IMR-90 (cell line): ENCODE data around the gene SSX2IP. TPM values are rescaled to one million over a fixed set of nuclear protein-coding genes. Genes with fewer than 3 reads are reported as not detected.

Experiments
- ATAC-seq: fragments of 200-7000 bp; cut with Tn5 transposase; 2 replicates; pipeline ENCODE4 v1.9.1; 2020; ENCODE audit warnings: low read depth, mild to moderate bottlenecking, moderate library complexity
- BruUV-seq: library from RNA; stranded (reverse); fragments of 400-500 nt; replicated peaks from 2 replicates; lab custom pipeline; 2021; lab: Mats Ljungman, UMichigan
- CTCF ChIA-PET: fragments of 300-600 bp; formaldehyde crosslinking; extraction: SDS; loops from one replicate; lab custom pipeline; 2021; ENCODE audit warnings: antibody characterized with exemption; lab: Yijun Ruan, JAX
- POLR2A ChIA-PET: fragments of 300-600 bp; sonication (Branson Sonifier 250); formaldehyde crosslinking; loops from one replicate; lab custom pipeline; 2022; ENCODE audit warnings: antibody characterized with exemption; ENCODE audit not compliant: unreplicated experiment; lab: Charles Lee
- DNase-seq: peaks from one replicate; pipeline ENCODE4 v3.0.0; 2013
- H2AFZ ChIP-seq: replicated peaks from 2 replicates; pipeline ENCODE3; 2013; ENCODE audit warnings: low read length, mild to moderate bottlenecking; ENCODE audit not compliant: poor library complexity
- H2AK5ac ChIP-seq: 2 replicates; pipeline ENCODE4 v1.6.1; 2013; ENCODE audit warnings: low read depth, low read length, inconsistent platforms
- H2AK9ac ChIP-seq: replicated peaks from 2 replicates; pipeline ENCODE3; 2013; ENCODE audit warnings: mild to moderate bottlenecking, low read depth, low read length, moderate library complexity; ENCODE audit not compliant: poor library complexity
- H2BK120ac ChIP-seq: 2 replicates; pipeline ENCODE4 v1.6.1; 2013; ENCODE audit warnings: low read depth, low read length, inconsistent platforms
- H2BK15ac ChIP-seq: 3 replicates; pipeline ENCODE4 v1.6.1; 2013; ENCODE audit warnings: low read depth, low read length, inconsistent platforms
- H2BK20ac ChIP-seq: 2 replicates; pipeline ENCODE4 v1.6.1; 2013; ENCODE audit warnings: low read depth, mild to moderate bottlenecking, inconsistent platforms, low read length, moderate library complexity
- H2BK5ac ChIP-seq: 2 replicates; pipeline ENCODE4 v1.6.1; 2013; ENCODE audit warnings: mild to moderate bottlenecking, low read depth, low read length, inconsistent platforms; ENCODE audit not compliant: poor library complexity, severe bottlenecking
- H3K14ac ChIP-seq: replicated peaks from 2 replicates; pipeline ENCODE4 v1.6.1; 2013; ENCODE audit warnings: low read depth, low read length, inconsistent platforms
- H3K18ac ChIP-seq: 2 replicates; pipeline ENCODE4 v1.6.1; 2013; ENCODE audit warnings: low read depth, low read length, control low read depth
- H3K23ac ChIP-seq: 2 replicates; pipeline ENCODE4 v1.6.1; 2013; ENCODE audit warnings: low read depth, low read length, inconsistent platforms
- H3K27ac ChIP-seq: 2 replicates; pipeline ENCODE4 v1.5.1; 2013; ENCODE audit warnings: mild to moderate bottlenecking, control low read depth, low read length; ENCODE audit not compliant: insufficient read depth
- H3K27me3 ChIP-seq: 2 replicates; pipeline ENCODE4 v1.6.1; 2013; ENCODE audit warnings: low read length; ENCODE audit not compliant: control insufficient read depth, insufficient read depth
- H3K36me3 ChIP-seq: 2 replicates; pipeline ENCODE4 v1.6.1; 2013; ENCODE audit warnings: low read length, mixed read lengths; ENCODE audit not compliant: control insufficient read depth, insufficient read depth
- H3K4ac ChIP-seq: 2 replicates; pipeline ENCODE4 v1.6.1; 2013; ENCODE audit warnings: low read depth, low read length, inconsistent platforms
- H3K4me1 ChIP-seq: 2 replicates; pipeline ENCODE4 v1.6.1; 2013; ENCODE audit warnings: low read length, mixed read lengths; ENCODE audit not compliant: control insufficient read depth, insufficient read depth
- H3K4me2 ChIP-seq: 2 replicates; pipeline ENCODE4 v1.6.1; 2013; ENCODE audit warnings: low read depth, mild to moderate bottlenecking, control low read depth, low read length, moderate library complexity
- H3K4me3 ChIP-seq: 2 replicates; pipeline ENCODE4 v1.5.1; 2013; ENCODE audit warnings: low read depth, mild to moderate bottlenecking, control low read depth, low read length, moderate library complexity; ENCODE audit not compliant: insufficient read depth
- H3K56ac ChIP-seq: 2 replicates; pipeline ENCODE4 v1.6.1; 2013; ENCODE audit warnings: low read length, inconsistent platforms; ENCODE audit not compliant: insufficient read depth; ENCODE audit errors: extremely low read depth
- H3K79me1 ChIP-seq, 2 experiments: 2 replicates each; pipeline ENCODE4 v1.6.1; 2013; ENCODE audit warnings: low read length in 2 of 2, inconsistent platforms in 1 of 2, low read depth in 1 of 2
- H3K9ac ChIP-seq: 2 replicates; pipeline ENCODE4 v1.6.1; 2013; ENCODE audit warnings: low read depth, low read length, control low read depth
- H3K9me1 ChIP-seq: 2 replicates; pipeline ENCODE4 v1.6.1; 2013; ENCODE audit warnings: low read length, inconsistent platforms; ENCODE audit not compliant: insufficient read depth
- H3K9me3 ChIP-seq: 2 replicates; pipeline ENCODE4 v1.6.1; 2013; ENCODE audit warnings: low read length; ENCODE audit not compliant: control insufficient read depth, insufficient read depth
- H4K20me1 ChIP-seq: 2 replicates; pipeline ENCODE4 v1.6.1; 2013; ENCODE audit warnings: low read length, inconsistent platforms; ENCODE audit not compliant: insufficient read depth
- H4K5ac ChIP-seq: 2 replicates; pipeline ENCODE4 v1.6.1; 2013; ENCODE audit warnings: mild to moderate bottlenecking, low read depth, low read length, control low read depth
- H4K8ac ChIP-seq, 2 experiments: 2 replicates each; pipeline ENCODE4 v1.6.1; 2013; ENCODE audit warnings: low read depth in 2 of 2, low read length in 2 of 2, control low read depth in 1 of 2, inconsistent platforms in 1 of 2
- H4K91ac ChIP-seq: 2 replicates; pipeline ENCODE4 v1.6.1; 2013; ENCODE audit warnings: low read depth, low read length, inconsistent platforms; ENCODE audit not compliant: insufficient read depth
- BHLHE40 ChIP-seq: fragments of 150-350 bp; IDR thresholded peaks from 2 replicates; pipeline ENCODE4 v1.6.1; 2016; ENCODE audit warnings: mild to moderate bottlenecking, low read depth, low read length
- CEBPB ChIP-seq: IDR thresholded peaks from 2 replicates; pipeline ENCODE4 v1.6.1; 2012; ENCODE audit warnings: low read depth, low read length, improper control_type of control experiment
- CHD1 ChIP-seq: IDR thresholded peaks from 2 replicates; pipeline ENCODE4 v1.6.1; 2012; ENCODE audit warnings: low read depth, low read length, improper control_type of control experiment
- CTCF ChIP-seq: conservative IDR thresholded peaks from 2 replicates; pipeline ENCODE4 v1.5.1; 2012; ENCODE audit warnings: mild to moderate bottlenecking, low read depth, low read length, improper control_type of control experiment
- FOS ChIP-seq: fragments of 150-350 bp; IDR thresholded peaks from 2 replicates; pipeline ENCODE4 v1.6.1; 2016; ENCODE audit warnings: low read depth, low read length
- MAZ ChIP-seq: IDR thresholded peaks from 2 replicates; pipeline ENCODE4 v1.6.1; 2012; ENCODE audit warnings: low read depth, mild to moderate bottlenecking, low read length, improper control_type of control experiment, moderate library complexity, borderline replicate concordance
- MXI1 ChIP-seq: IDR thresholded peaks from 2 replicates; pipeline ENCODE4 v1.6.1; 2012; ENCODE audit warnings: low read depth, mild to moderate bottlenecking, low read length, moderate library complexity, borderline replicate concordance
- NFE2L2 ChIP-seq: fragments of 150-350 bp; IDR thresholded peaks from 2 replicates; pipeline ENCODE4 v1.6.1; 2016; ENCODE audit warnings: low read depth, mild to moderate bottlenecking, low read length
- POLR2A ChIP-seq: IDR thresholded peaks from 2 replicates; pipeline ENCODE4 v1.6.1; 2012; ENCODE audit warnings: mild to moderate bottlenecking, low read depth, low read length
- RCOR1 ChIP-seq: IDR thresholded peaks from 2 replicates; pipeline ENCODE4 v1.6.1; 2012; ENCODE audit warnings: mild to moderate bottlenecking, low read length, improper control_type of control experiment; ENCODE audit not compliant: insufficient replicate concordance
- RFX5 ChIP-seq: IDR thresholded peaks from 2 replicates; pipeline ENCODE4 v1.8.0; 2012; ENCODE audit warnings: low read depth, mild to moderate bottlenecking, low read length, moderate library complexity
- SMC3 ChIP-seq: fragments of 150-350 bp; IDR thresholded peaks from 2 replicates; pipeline ENCODE4 v1.6.1; 2016; ENCODE audit warnings: low read depth, mild to moderate bottlenecking, antibody characterized with exemption, low read length, moderate library complexity
- USF2 ChIP-seq: fragments of 150-350 bp; IDR thresholded peaks from 2 replicates; pipeline ENCODE4 v1.6.1; 2017; ENCODE audit warnings: mild to moderate bottlenecking, antibody characterized with exemption, low read length, low read depth
- WGBS, 2 experiments: methylation state at CpG; one replicate each; pipeline versions ENCODE4 v1.1.5 to v1.1.7; 2013; ENCODE audit warnings: missing lambda C conversion rate in 2 of 2; ENCODE audit not compliant: insufficient read length in 1 of 2; ENCODE audit errors: extremely low coverage in 2 of 2; 5-methylcytosine and 5-hydroxymethylcytosine counted together
- dilution Hi-C: fragments of 300-500 bp; cut with HindIII; formaldehyde crosslinking; loops from one replicate; pipeline ENCODE4 v1.14.3; 2018; ENCODE audit warnings: low sequenced_read_pairs; ENCODE audit not compliant: unreplicated experiment
- in situ Hi-C: fragments of 300-500 bp; cut with MboI; formaldehyde crosslinking; loops from 3 replicates; pipeline ENCODE4 v1.14.3; 2019; ENCODE audit warnings: low sequenced_read_pairs, inconsistent platforms, mixed read lengths
- intact Hi-C: fragments of 100-400 bp; cut with micrococcal nuclease; formaldehyde crosslinking; loops from 2 replicates; pipeline ENCODE4 v1.10.0; 2022
- polyA plus RNA-seq, 3 experiments: library from polyadenylated mRNA; depleted of rRNA; stranded (reverse); fragments of >200 nt; gene quantifications; 2 replicates each; pipeline ENCODE4 v1.2.3, GENCODE V29; 2012; ENCODE audit warnings: low replicate concordance in 1 of 3
- total RNA-seq: library from RNA; depleted of rRNA; stranded (reverse); fragments of >200 nt; gene quantifications from 2 replicates; pipeline ENCODE4 v1.2.3, GENCODE V29; 2012

Gene SSX2IP
- total and polyA plus RNA-seq, 2 of the 4 experiments (the other 2 are of a cell fraction), result 7.7 to 13.4 TPM

GRCh38 chr1:84674705-84675104, 15.6 kb downstream of the SSX2IP start:
- Histone ChIP-seq H3K27ac (no peak overlapping the region), H3K36me3 (peaks cover 5% of the 10 kb centered on the region; the same call in 1 of the 2 replicates), H3K56ac (no peak overlapping the region), H3K4ac (no peak overlapping the region), H3K14ac (no peak overlapping the region), H3K9ac (no peak overlapping the region), H3K9me1 (peaks cover 3% of the 10 kb centered on the region), H3K27me3 (no peaks in the 10 kb centered on the region), H3K9me3 (peaks cover 3% of the 10 kb centered on the region), H2BK15ac (no peak overlapping the region), H2AFZ (no peak overlapping the region), H4K8ac (no peak overlapping the region), H3K18ac (no peak overlapping the region), H3K4me3 (no peak overlapping the region), H3K23ac (no peak overlapping the region), H2BK120ac (no peak overlapping the region), H3K4me1 (no peaks in the 10 kb centered on the region), H3K79me1 (peaks cover 9 to 23% of the 10 kb centered on the region in 2 experiments; a peak in 3 of 4 replicates), H3K4me2 (no peak overlapping the region), H2BK5ac (no peak overlapping the region), H4K5ac (no peak overlapping the region), H4K91ac (no peak overlapping the region), H4K20me1 (peaks cover under 1% of the 10 kb centered on the region; the same call in 1 of the 2 replicates), H2AK5ac (no peak overlapping the region), H2BK20ac (no peak overlapping the region), H2AK9ac (no peak overlapping the region)
- DNase-seq, result no peak
- intact Hi-C loops (no loop called here), dilution Hi-C loops (no loop called here), in situ Hi-C loops (no loop called here)
- POLR2A ChIA-PET, result no interaction called here
- CTCF ChIA-PET, result no interaction called here
- TF ChIP-seq CHD1 (no peak), RCOR1 (no peak), CEBPB (no peak), USF2 (no peak), SMC3 (no peak), BHLHE40 (no peak), FOS (no peak), POLR2A (no peak), NFE2L2 (no peak), MXI1 (no peak), MAZ (no peak), CTCF (no peak), RFX5 (no peak)
- WGBS, 2 experiments, result no CpG with 5 or more reads among the region's 3 CpGs
- no peak for ATAC-seq
- no TSS peak for BruUV-seq
